ENCODE measurements around the gene HRH1. TPM values are rescaled to one million over a fixed set of nuclear protein-coding genes. Genes with fewer than 3 reads are reported as not detected.

Gene HRH1
- polyA plus RNA-seq, 3 donors, result 0.08 to 0.24 TPM; not detected in 1

DNA sequence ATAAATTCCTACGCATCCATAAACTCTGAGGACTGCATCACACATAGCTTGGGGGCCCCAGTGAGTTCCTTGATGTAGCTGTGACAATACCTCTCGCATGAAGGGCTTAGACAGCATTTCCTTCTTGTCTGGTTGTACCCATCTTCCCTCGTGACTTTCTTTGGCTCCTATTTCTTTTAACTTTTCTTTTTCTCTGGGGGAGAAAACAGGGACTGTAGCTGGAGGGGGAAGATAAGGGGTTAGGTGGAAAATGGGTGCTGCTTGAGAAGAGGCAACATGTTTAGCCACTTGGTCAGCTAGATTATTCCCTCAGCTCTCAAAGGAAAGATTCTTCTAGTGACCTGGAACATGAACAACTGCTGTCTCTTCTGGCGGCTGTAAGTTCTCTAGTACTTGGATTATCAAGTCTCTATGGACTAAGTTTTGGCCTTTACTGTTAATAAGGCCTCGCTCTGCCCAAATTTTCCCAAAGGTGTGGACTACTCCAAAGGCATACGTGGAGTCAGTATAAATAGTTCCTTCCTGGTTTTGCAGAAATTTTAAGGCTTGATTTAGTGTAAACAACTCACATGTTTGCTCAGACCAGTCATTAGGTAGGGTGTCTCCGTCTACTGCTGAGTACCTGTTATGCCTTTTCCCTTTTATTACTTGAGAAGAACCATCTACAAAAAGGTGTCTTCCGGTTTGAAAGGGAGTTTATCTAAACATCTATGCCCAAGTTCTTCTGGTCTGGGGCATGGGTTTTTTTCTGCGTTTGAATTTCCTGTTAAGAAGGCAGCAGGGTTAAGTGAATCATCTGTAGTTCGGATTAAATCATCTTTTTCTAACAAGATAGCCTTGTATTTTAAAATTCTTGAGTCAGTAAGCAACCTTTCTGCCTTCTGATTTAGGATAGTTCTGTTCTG lies 96.9 kb downstream of the HRH1 start:
- Mint-ChIP-seq H3K9me3 (peaks cover 0 to 10% (median 2%) of the 10 kb centered on the region in 7 donors), H3K36me3 (no peaks in the 10 kb centered on the region), H3K4me1 (peaks cover 5% of the 10 kb centered on the region), H3K27me3 (ENCODE audit: low read depth in 3 of 3) (peaks cover 1 to 6% (median 3%) of the 10 kb centered on the region in 3 donors), H3K27ac (no peak overlapping the region), H3K4me3 (no peak overlapping the region)
- Histone ChIP-seq H2AFZ (ENCODE audit: insufficient read depth, low read depth, low read length, poor library complexity, severe bottlenecking) (no peak overlapping the region), H3K4me3 (replicated peaks in 1 of 3; ENCODE audit: low read depth in 2 of 3, low read length in 3 of 3) (no peak overlapping the region), H3K79me2 (ENCODE audit: insufficient read depth, low read length) (no peaks in the 10 kb centered on the region), H3K4me1 (ENCODE audit: control insufficient read depth in 1 of 2, insufficient read depth in 2 of 2, low read length in 2 of 2) (no peaks in the 10 kb centered on the region), H3K27ac (ENCODE audit: low read depth in 1 of 2, low read length in 2 of 2) (no peak overlapping the region), H3K4me2 (replicated peaks; ENCODE audit: extremely low read depth, low read length, poor library complexity, severe bottlenecking) (no peak overlapping the region), H4K20me1 (ENCODE audit: insufficient read depth, low read length) (no peaks in the 10 kb centered on the region), H3K9ac (ENCODE audit: insufficient read depth, low read length, poor library complexity, severe bottlenecking) (no peak overlapping the region), H3K36me3 (replicated peaks in 1 of 2; ENCODE audit: control insufficient read depth in 1 of 2, insufficient read depth in 2 of 2, low read length in 2 of 2) (no peaks in the 10 kb centered on the region), H3K9me3 (replicated peaks in 1 of 2; ENCODE audit: control insufficient read depth in 1 of 2, insufficient read depth in 1 of 2, low read length in 2 of 2) (no peaks in the 10 kb centered on the region), H3K27me3 (ENCODE audit: control insufficient read depth in 2 of 2, insufficient read depth in 2 of 2, low read length in 2 of 2) (no peaks in the 10 kb centered on the region)
- WGBS (ENCODE audit: insufficient coverage), result 77% methylated on average over 3 of the region's 10 CpGs
- intact Hi-C loops (cut with micrococcal nuclease), result no loop called here
- TF ChIP-seq, protein P1, sequence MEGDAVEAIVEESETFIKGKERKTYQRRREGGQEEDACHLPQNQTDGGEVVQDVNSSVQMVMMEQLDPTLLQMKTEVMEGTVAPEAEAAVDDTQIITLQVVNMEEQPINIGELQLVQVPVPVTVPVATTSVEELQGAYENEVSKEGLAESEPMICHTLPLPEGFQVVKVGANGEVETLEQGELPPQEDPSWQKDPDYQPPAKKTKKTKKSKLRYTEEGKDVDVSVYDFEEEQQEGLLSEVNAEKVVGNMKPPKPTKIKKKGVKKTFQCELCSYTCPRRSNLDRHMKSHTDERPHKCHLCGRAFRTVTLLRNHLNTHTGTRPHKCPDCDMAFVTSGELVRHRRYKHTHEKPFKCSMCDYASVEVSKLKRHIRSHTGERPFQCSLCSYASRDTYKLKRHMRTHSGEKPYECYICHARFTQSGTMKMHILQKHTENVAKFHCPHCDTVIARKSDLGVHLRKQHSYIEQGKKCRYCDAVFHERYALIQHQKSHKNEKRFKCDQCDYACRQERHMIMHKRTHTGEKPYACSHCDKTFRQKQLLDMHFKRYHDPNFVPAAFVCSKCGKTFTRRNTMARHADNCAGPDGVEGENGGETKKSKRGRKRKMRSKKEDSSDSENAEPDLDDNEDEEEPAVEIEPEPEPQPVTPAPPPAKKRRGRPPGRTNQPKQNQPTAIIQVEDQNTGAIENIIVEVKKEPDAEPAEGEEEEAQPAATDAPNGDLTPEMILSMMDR (IDR thresholded peaks at IDR 0.05), result no peak
- DNase-seq, result no peak

DNA sequence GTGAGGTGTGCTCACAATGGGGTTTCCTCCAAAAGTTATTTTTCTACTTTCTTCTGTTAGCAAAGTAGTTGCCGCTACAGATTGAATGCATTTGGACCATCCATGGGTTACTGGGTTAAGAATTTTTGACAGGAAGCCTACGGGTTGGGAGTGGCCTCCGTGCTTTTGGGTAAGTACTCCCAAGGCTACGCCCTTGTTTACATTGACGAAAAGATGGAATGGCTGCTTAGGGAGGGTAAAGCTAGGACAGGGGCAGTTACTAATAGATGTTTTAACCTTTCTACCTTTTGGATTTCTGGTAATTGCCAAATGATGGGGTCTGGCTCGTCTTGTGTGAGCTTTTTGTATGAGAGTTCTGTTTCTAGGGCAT lies 97.5 kb downstream of the HRH1 start:
- Histone ChIP-seq H3K4me1 (ENCODE audit: control insufficient read depth in 1 of 2, insufficient read depth in 2 of 2, low read length in 2 of 2) (no peaks in the 10 kb centered on the region), H2AFZ (ENCODE audit: insufficient read depth, low read depth, low read length, poor library complexity, severe bottlenecking) (no peak overlapping the region), H3K4me2 (replicated peaks; ENCODE audit: extremely low read depth, low read length, poor library complexity, severe bottlenecking) (no peak overlapping the region), H3K36me3 (replicated peaks in 1 of 2; ENCODE audit: control insufficient read depth in 1 of 2, insufficient read depth in 2 of 2, low read length in 2 of 2) (no peaks in the 10 kb centered on the region), H3K79me2 (ENCODE audit: insufficient read depth, low read length) (no peaks in the 10 kb centered on the region), H3K4me3 (replicated peaks in 1 of 3; ENCODE audit: low read depth in 2 of 3, low read length in 3 of 3) (no peak overlapping the region), H3K9ac (ENCODE audit: insufficient read depth, low read length, poor library complexity, severe bottlenecking) (no peak overlapping the region), H3K9me3 (replicated peaks in 1 of 2; ENCODE audit: control insufficient read depth in 1 of 2, insufficient read depth in 1 of 2, low read length in 2 of 2) (no peaks in the 10 kb centered on the region), H3K27ac (ENCODE audit: low read depth in 1 of 2, low read length in 2 of 2) (no peak overlapping the region), H3K27me3 (ENCODE audit: control insufficient read depth in 2 of 2, insufficient read depth in 2 of 2, low read length in 2 of 2) (no peaks in the 10 kb centered on the region), H4K20me1 (ENCODE audit: insufficient read depth, low read length) (no peaks in the 10 kb centered on the region)
- no peak for DNase-seq
- H3K27ac Mint-ChIP-seq, result no peak overlapping the region
- no peaks in the 10 kb centered on the region for H3K36me3 Mint-ChIP-seq
- intact Hi-C loops (cut with micrococcal nuclease), result no loop called here
- peaks cover 1 to 6% (median 3%) of the 10 kb centered on the region in 3 donors for H3K27me3 Mint-ChIP-seq (ENCODE audit: low read depth in 3 of 3)
- TF ChIP-seq, protein P1 (IDR thresholded peaks at IDR 0.05), result no peak
- H3K4me1 Mint-ChIP-seq, result peaks cover 5% of the 10 kb centered on the region
- H3K9me3 Mint-ChIP-seq, result peaks cover 0 to 10% (median 2%) of the 10 kb centered on the region in 7 donors
- H3K4me3 Mint-ChIP-seq, result no peak overlapping the region
- WGBS (ENCODE audit: insufficient coverage), result 93% methylated on average over 5 of the region's 6 CpGs

Measured in CD14-positive monocyte (primary cell).